PFSK-1 (cell line): ENCODE data around the gene TSFM.

Source experiments
- FOXP2 ChIP-seq: optimal IDR thresholded peaks from 2 replicates; pipeline ENCODE3; 2011; ENCODE audit warnings: borderline replicate concordance, control low read depth, inconsistent platforms; ENCODE audit not compliant: insufficient read depth; ENCODE audit errors: extremely low read length, extremely low read depth
- POLR2AphosphoS5 ChIP-seq: IDR thresholded peaks from 2 replicates; pipeline ENCODE4 v1.6.1; 2012; ENCODE audit warnings: low read depth, mild to moderate bottlenecking, control low read depth, low read length, moderate library complexity
- SIN3A ChIP-seq: IDR thresholded peaks from 2 replicates; pipeline ENCODE4 v1.6.1; 2012; ENCODE audit warnings: mild to moderate bottlenecking, low read length, moderate library complexity, borderline replicate concordance; ENCODE audit not compliant: insufficient read depth
- TAF1 ChIP-seq: IDR thresholded peaks from 2 replicates; pipeline ENCODE4 v1.6.1; 2012; ENCODE audit warnings: low read length, control low read depth, borderline replicate concordance; ENCODE audit not compliant: insufficient read depth
- TF ChIP-seq, protein P1 (sequence below), 2 experiments: IDR thresholded peaks; 2 replicates each; pipeline versions ENCODE4 v1.6.1 to v1.8.0; 2011 to 2012; ENCODE audit warnings: low read depth in 2 of 2, low read length in 2 of 2, control low read depth in 1 of 2, inconsistent platforms in 1 of 2, mild to moderate bottlenecking in 1 of 2, moderate library complexity in 1 of 2; ENCODE audit not compliant: insufficient read depth in 1 of 2

The TSFM gene

GRCh38 chr12:57739387-57739786 is 43.2 kb upstream of the TSFM start:
- TF ChIP-seq, protein P1, sequence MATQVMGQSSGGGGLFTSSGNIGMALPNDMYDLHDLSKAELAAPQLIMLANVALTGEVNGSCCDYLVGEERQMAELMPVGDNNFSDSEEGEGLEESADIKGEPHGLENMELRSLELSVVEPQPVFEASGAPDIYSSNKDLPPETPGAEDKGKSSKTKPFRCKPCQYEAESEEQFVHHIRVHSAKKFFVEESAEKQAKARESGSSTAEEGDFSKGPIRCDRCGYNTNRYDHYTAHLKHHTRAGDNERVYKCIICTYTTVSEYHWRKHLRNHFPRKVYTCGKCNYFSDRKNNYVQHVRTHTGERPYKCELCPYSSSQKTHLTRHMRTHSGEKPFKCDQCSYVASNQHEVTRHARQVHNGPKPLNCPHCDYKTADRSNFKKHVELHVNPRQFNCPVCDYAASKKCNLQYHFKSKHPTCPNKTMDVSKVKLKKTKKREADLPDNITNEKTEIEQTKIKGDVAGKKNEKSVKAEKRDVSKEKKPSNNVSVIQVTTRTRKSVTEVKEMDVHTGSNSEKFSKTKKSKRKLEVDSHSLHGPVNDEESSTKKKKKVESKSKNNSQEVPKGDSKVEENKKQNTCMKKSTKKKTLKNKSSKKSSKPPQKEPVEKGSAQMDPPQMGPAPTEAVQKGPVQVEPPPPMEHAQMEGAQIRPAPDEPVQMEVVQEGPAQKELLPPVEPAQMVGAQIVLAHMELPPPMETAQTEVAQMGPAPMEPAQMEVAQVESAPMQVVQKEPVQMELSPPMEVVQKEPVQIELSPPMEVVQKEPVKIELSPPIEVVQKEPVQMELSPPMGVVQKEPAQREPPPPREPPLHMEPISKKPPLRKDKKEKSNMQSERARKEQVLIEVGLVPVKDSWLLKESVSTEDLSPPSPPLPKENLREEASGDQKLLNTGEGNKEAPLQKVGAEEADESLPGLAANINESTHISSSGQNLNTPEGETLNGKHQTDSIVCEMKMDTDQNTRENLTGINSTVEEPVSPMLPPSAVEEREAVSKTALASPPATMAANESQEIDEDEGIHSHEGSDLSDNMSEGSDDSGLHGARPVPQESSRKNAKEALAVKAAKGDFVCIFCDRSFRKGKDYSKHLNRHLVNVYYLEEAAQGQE (IDR thresholded peaks at IDR 0.05; ENCODE audit: insufficient read depth in 1 of 2, low read depth in 2 of 2, low read length in 2 of 2): no peak
- no peak for TF ChIP-seq POLR2AphosphoS5
- TF ChIP-seq SIN3A: no peak
- TF ChIP-seq TAF1: no peak
- TF ChIP-seq FOXP2: no peak

- no peak for TF ChIP-seq FOXP2
- TF ChIP-seq POLR2AphosphoS5: no peak
- TF ChIP-seq SIN3A: no peak
- TF ChIP-seq, protein P1 (IDR thresholded peaks at IDR 0.05; ENCODE audit: insufficient read depth in 1 of 2, low read depth in 2 of 2, low read length in 2 of 2): no peak
- TF ChIP-seq TAF1: no peak
Observed at GRCh38 chr12:57739914-57740538, 42.6 kb upstream of the TSFM start.

DNA sequence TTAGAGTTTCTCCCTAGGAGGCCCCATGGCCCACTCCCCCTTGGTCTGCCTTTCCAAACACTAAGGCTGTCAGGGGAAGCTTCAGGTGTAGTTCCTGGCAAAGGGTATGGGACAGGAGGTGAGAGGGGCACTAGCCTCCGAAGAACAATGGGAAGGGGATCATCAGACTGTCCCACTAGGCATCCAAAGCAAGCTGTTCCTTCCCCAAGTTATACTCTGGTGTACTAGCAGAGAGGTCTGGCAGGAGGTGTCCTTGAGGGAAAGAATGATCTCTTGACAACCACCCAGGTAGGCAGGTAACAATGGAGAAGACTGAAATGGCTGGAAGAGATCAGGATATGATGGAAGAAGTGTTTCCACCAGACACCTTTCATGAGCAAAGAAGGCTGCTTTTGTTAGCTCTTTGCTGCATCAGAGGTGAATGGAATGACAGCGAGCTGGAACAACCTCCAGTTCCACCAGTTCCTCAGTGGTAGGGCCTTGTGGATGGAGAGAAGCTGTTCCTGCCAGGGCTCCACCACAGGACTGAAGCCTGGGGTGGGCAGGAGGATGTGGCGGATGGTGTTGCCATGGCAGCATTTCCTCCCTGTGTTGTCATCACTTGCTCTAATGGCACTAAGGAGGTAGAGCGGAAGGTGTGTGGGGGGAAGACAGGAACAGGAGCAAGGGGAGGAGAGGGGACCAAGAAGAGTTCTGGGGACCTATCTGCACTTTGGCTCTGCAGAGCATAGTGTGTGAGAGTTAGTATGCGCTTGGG is 41.8 kb upstream of the TSFM start:
- no peak for TF ChIP-seq POLR2AphosphoS5
- TF ChIP-seq SIN3A: no peak
- no peak for TF ChIP-seq TAF1
- TF ChIP-seq, protein P1 (IDR thresholded peaks at IDR 0.05; ENCODE audit: insufficient read depth in 1 of 2, low read depth in 2 of 2, low read length in 2 of 2): no peak
- TF ChIP-seq FOXP2: no peak

GRCh38 chr12:57741413-57741789 is 41.2 kb upstream of the TSFM start:
- TF ChIP-seq, protein P1 (IDR thresholded peaks at IDR 0.05; ENCODE audit: insufficient read depth in 1 of 2, low read depth in 2 of 2, low read length in 2 of 2): no peak
- no peak for TF ChIP-seq POLR2AphosphoS5
- TF ChIP-seq FOXP2: no peak
- no peak for TF ChIP-seq TAF1
